Astrocyte (in vitro differentiated cells and primary cell): ENCODE results near the gene WDR12. TPM values are rescaled to one million over a fixed set of nuclear protein-coding genes. Genes with fewer than 3 reads are reported as not detected.

ENCODE experiments used
- DNase-seq: peaks from one replicate; pipeline ENCODE4 v3.0.0-alpha.2; 2010; ENCODE audit warnings: low read depth
- FAIRE-seq: peaks from 2 replicates; lab custom pipeline; 2011; peaks lifted over from hg19 to GRCh38; lab: Jason Lieb, UNC
- H2AFZ ChIP-seq: 2 replicates; pipeline ENCODE4 v1.6.0; 2012; ENCODE audit warnings: low read depth, low read length, inconsistent platforms
- H3K27ac ChIP-seq: 2 replicates; pipeline ENCODE4 v1.5.1; 2011; ENCODE audit warnings: low read depth, low read length, inconsistent platforms
- H3K27me3 ChIP-seq: 2 replicates; pipeline ENCODE4 v1.6.0; 2011; ENCODE audit warnings: low read length, inconsistent platforms; ENCODE audit not compliant: insufficient read depth
- H3K36me3 ChIP-seq: 2 replicates; pipeline ENCODE4 v1.5.1; 2011; ENCODE audit warnings: low read length, inconsistent platforms; ENCODE audit not compliant: insufficient read depth
- H3K4me1 ChIP-seq: 2 replicates; pipeline ENCODE4 v1.5.1; 2011; ENCODE audit warnings: low read length, inconsistent platforms; ENCODE audit not compliant: insufficient read depth
- H3K4me2 ChIP-seq: 2 replicates; pipeline ENCODE4 v1.6.0; 2012; ENCODE audit warnings: low read length, inconsistent platforms
- H3K4me3 ChIP-seq: 2 replicates; pipeline ENCODE4 v1.5.1; 2011; ENCODE audit warnings: low read depth, mild to moderate bottlenecking, low read length, inconsistent platforms; ENCODE audit not compliant: insufficient read depth
- H3K79me2 ChIP-seq: 2 replicates; pipeline ENCODE4 v1.6.0; 2012; ENCODE audit warnings: mild to moderate bottlenecking, low read length, inconsistent platforms; ENCODE audit not compliant: insufficient read depth
- H3K9ac ChIP-seq: 2 replicates; pipeline ENCODE4 v1.6.0; 2012; ENCODE audit warnings: mild to moderate bottlenecking, low read length, inconsistent platforms
- H3K9me3 ChIP-seq: 2 replicates; pipeline ENCODE4 v1.5.1; 2012; ENCODE audit warnings: low read depth, mild to moderate bottlenecking, low read length, inconsistent platforms; ENCODE audit not compliant: insufficient read depth
- H4K20me1 ChIP-seq: 2 replicates; pipeline ENCODE4 v1.6.0; 2012; ENCODE audit warnings: low read length, inconsistent platforms; ENCODE audit not compliant: insufficient read depth
- H3K27ac Mint-ChIP-seq: one replicate; pipeline ENCODE4 v1.8.0; 2021; ENCODE audit warnings: mild to moderate bottlenecking, mixed read lengths; ENCODE audit not compliant: unreplicated experiment
- H3K27me3 Mint-ChIP-seq: one replicate; pipeline ENCODE4 v1.8.0; 2021; ENCODE audit warnings: low read depth, mixed read lengths; ENCODE audit not compliant: unreplicated experiment
- H3K36me3 Mint-ChIP-seq: one replicate; pipeline ENCODE4 v1.8.0; 2021; ENCODE audit warnings: low read depth, mixed read lengths; ENCODE audit not compliant: unreplicated experiment
- H3K4me1 Mint-ChIP-seq: one replicate; pipeline ENCODE4 v1.8.0; 2021; ENCODE audit warnings: low read depth, mixed read lengths; ENCODE audit not compliant: unreplicated experiment
- H3K4me3 Mint-ChIP-seq: one replicate; pipeline ENCODE4 v1.8.0; 2021; ENCODE audit warnings: mild to moderate bottlenecking, moderate library complexity, mixed read lengths; ENCODE audit not compliant: unreplicated experiment
- H3K9me3 Mint-ChIP-seq: one replicate; pipeline ENCODE4 v1.8.0; 2021; ENCODE audit warnings: mild to moderate bottlenecking, mixed read lengths; ENCODE audit not compliant: unreplicated experiment
- CTCF ChIP-seq: IDR thresholded peaks from 2 replicates; pipeline ENCODE4 v1.5.1; 2011; ENCODE audit warnings: low read depth, mild to moderate bottlenecking, inconsistent platforms, low read length, moderate library complexity; ENCODE audit not compliant: insufficient read depth
- EZH2 ChIP-seq: IDR thresholded peaks from 2 replicates; pipeline ENCODE4 v1.6.1; 2012; ENCODE audit warnings: mild to moderate bottlenecking, low read length, inconsistent platforms; ENCODE audit not compliant: insufficient read depth
- total RNA-seq: library from RNA; stranded (reverse); gene quantifications from 2 replicates; pipeline ENCODE4 v1.2.1, GENCODE V29; 2021

Gene WDR12
- total RNA-seq, 1 donor from 2014 or later = 60.6 TPM

GRCh38 chr2:202831242-202832220, 79.9 kb downstream of the WDR12 start:
- Histone ChIP-seq H3K4me1 (no peaks in the 10 kb centered on the region), H3K79me2 (no peaks in the 10 kb centered on the region), H3K9ac (no peak overlapping the region), H2AFZ (no peak overlapping the region), H3K4me2 (peak overlapping the region; percentile 43), H3K27me3 (no peaks in the 10 kb centered on the region), H3K9me3 (no peaks in the 10 kb centered on the region), H3K4me3 (no peak overlapping the region), H3K36me3 (no peaks in the 10 kb centered on the region), H3K27ac (no peak overlapping the region), H4K20me1 (no peaks in the 10 kb centered on the region)
- H3K27ac Mint-ChIP-seq = no peak overlapping the region
- DNase-seq (peak; percentile 48), FAIRE-seq (peak; percentile 89)
- H3K9me3 Mint-ChIP-seq = no peaks in the 10 kb centered on the region
- H3K4me3 Mint-ChIP-seq = no peak overlapping the region
- peaks cover 3% of the 10 kb centered on the region for H3K4me1 Mint-ChIP-seq
- no peaks in the 10 kb centered on the region for H3K36me3 Mint-ChIP-seq
- no peak for TF ChIP-seq EZH2
- peak; percentile 72 for TF ChIP-seq CTCF
- no peaks in the 10 kb centered on the region for H3K27me3 Mint-ChIP-seq

- DNase-seq (peak; percentile 3), FAIRE-seq (no peak)
- Histone ChIP-seq H3K4me2 (no peak overlapping the region), H4K20me1 (no peaks in the 10 kb centered on the region), H3K27ac (no peak overlapping the region), H3K36me3 (no peaks in the 10 kb centered on the region), H3K27me3 (no peaks in the 10 kb centered on the region), H3K79me2 (no peaks in the 10 kb centered on the region), H3K9me3 (no peaks in the 10 kb centered on the region), H3K4me3 (no peak overlapping the region), H3K4me1 (no peaks in the 10 kb centered on the region), H3K9ac (no peak overlapping the region), H2AFZ (no peak overlapping the region)
- peaks cover 2% of the 10 kb centered on the region for H3K4me1 Mint-ChIP-seq
- no peaks in the 10 kb centered on the region for H3K9me3 Mint-ChIP-seq
- no peaks in the 10 kb centered on the region for H3K27me3 Mint-ChIP-seq
- no peaks in the 10 kb centered on the region for H3K36me3 Mint-ChIP-seq
- TF ChIP-seq EZH2 (no peak), CTCF (no peak)
- H3K27ac Mint-ChIP-seq = no peak overlapping the region
- H3K4me3 Mint-ChIP-seq = no peak overlapping the region
These were observed 86.6 kb downstream of the WDR12 start for GRCh38 chr2:202824901-202825300.

Other genes starting within 250 kb of the WDR12 start
- 2.7 and 4.9 TPM in 2 replicates for gene ICA1L, start 39.9 kb downstream of the WDR12 start, total RNA-seq
- 3.6 and 5.3 TPM in 2 replicates for gene CARF, start 602 bp upstream of the WDR12 start, total RNA-seq
- 33.4 and 35.9 TPM in 2 replicates for gene NBEAL1, start 103.2 kb upstream of the WDR12 start, total RNA-seq